ENCODE measurements around the gene TCF7L2.

DNA sequence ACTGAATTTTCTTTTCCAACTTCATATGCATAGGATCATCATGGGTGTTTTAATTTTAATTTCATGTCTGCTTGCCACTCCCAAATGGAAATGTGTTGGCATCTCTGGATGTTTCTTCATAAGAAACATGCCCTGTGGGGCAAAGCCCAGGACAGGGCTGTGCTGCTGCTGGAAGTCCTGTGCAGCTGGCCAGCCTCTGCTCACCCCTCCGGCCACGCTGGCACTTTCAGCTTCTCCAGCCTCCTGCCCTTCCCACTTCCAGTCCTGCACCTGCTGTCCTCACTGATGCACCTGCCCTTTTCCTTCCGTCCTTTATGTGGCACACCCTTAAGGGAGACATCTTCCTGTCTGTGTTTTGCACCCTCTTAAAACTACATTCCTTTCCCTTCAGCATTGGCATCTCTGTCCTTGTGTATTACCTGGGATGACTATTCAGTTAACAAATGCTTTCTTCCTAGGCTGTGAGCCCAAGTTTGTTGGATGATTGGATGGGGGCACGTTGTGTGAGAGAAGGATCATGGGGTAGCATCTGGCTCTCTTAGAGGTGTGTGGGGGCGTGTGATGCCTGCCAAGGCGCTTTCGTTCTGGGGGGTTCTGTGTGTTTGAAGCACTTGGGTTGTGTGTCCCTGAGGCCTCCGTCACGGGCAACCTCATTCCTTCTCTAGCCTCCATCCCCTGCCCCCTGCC lies 56.8 kb downstream of the TCF7L2 start:
- TF ChIP-seq ZNF565 (CRISPR knock-in tag; conservative IDR thresholded peaks at IDR 0.05; ENCODE audit: low read depth) (no peak), RARB (CRISPR knock-in tag; IDR thresholded peaks at IDR 0.05) (no peak), ZFP30 (CRISPR knock-in tag; IDR thresholded peaks at IDR 0.05) (no peak), PPARA (CRISPR knock-in tag; IDR thresholded peaks at IDR 0.05; ENCODE audit: borderline replicate concordance) (no peak), OSR1 (CRISPR knock-in tag; IDR thresholded peaks at IDR 0.05) (no peak)
- TF ChIP-seq, protein P1, sequence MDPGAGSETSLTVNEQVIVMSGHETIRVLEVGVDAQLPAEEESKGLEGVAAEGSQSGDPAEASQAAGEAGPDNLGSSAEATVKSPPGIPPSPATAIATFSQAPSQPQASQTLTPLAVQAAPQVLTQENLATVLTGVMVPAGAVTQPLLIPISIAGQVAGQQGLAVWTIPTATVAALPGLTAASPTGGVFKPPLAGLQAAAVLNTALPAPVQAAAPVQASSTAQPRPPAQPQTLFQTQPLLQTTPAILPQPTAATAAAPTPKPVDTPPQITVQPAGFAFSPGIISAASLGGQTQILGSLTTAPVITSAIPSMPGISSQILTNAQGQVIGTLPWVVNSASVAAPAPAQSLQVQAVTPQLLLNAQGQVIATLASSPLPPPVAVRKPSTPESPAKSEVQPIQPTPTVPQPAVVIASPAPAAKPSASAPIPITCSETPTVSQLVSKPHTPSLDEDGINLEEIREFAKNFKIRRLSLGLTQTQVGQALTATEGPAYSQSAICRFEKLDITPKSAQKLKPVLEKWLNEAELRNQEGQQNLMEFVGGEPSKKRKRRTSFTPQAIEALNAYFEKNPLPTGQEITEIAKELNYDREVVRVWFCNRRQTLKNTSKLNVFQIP (CRISPR knock-in tag; IDR thresholded peaks at IDR 0.05; ENCODE audit: borderline replicate concordance, low read depth) = no peak

Measured in SK-N-SH treated with all-trans-retinoic acid at 6 μM for 48 hours (cell line).